GM12864 (cell line): Measurements from ENCODE around the gene POLR3GL.

Experiments
- DNase-seq: peaks from one replicate; pipeline ENCODE4 v3.0.0-alpha.2; 2011; ENCODE audit warnings: low read depth
- H3K4me3 ChIP-seq: 2 replicates; pipeline ENCODE4 v1.5.1; 2011; ENCODE audit warnings: mild to moderate bottlenecking, low read depth, low read length, control low read depth
- TF ChIP-seq, protein P1 (sequence below): IDR thresholded peaks from 2 replicates; pipeline ENCODE4 v1.5.1; 2011; ENCODE audit warnings: low read depth, mild to moderate bottlenecking, moderate library complexity, low read length, control low read depth, inconsistent platforms; ENCODE audit errors: missing control alignments

Gene POLR3GL

DNA sequence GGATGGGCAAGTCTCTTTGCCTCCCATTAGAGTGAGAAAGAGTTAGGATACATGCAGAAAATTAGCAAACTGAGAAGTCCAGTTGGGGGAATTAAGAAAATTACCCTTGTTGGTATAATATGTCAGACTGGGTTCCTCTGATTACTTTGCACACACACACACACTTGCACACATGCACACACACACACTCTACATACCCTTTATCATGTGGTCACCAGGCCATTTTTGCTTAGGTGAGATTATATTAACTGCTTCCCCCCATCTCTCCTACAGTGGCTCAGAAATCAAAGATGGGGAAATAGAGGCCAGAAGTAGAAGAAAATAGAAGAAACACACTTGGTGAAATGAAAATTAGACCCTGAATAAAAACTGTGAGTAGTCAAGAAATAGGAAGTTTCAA is 5.8 kb upstream of the POLR3GL start:
- TF ChIP-seq, protein P1, sequence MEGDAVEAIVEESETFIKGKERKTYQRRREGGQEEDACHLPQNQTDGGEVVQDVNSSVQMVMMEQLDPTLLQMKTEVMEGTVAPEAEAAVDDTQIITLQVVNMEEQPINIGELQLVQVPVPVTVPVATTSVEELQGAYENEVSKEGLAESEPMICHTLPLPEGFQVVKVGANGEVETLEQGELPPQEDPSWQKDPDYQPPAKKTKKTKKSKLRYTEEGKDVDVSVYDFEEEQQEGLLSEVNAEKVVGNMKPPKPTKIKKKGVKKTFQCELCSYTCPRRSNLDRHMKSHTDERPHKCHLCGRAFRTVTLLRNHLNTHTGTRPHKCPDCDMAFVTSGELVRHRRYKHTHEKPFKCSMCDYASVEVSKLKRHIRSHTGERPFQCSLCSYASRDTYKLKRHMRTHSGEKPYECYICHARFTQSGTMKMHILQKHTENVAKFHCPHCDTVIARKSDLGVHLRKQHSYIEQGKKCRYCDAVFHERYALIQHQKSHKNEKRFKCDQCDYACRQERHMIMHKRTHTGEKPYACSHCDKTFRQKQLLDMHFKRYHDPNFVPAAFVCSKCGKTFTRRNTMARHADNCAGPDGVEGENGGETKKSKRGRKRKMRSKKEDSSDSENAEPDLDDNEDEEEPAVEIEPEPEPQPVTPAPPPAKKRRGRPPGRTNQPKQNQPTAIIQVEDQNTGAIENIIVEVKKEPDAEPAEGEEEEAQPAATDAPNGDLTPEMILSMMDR: no peak
- no peak for DNase-seq
- H3K4me3 ChIP-seq: no peak overlapping the region

DNA sequence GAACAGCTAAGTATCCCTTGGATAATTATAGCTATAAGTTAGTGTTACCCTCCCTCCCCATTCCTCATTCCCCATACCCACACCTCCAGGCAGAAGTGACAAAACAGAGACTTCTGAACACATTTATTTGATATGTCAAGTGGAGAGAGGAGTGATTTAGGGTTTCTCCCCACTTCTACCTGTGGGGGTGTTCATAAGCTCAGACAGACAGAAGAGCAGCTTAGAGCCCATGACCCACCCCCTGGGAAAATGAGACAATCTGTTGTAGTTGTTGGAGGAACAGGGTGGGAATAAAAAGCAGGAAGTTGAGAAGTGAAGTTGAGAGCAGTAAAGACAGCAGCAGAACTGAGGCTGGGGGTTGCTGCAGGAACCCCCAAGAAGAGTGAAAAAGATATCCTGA is 5.2 kb upstream of the POLR3GL start:
- TF ChIP-seq, protein P1: no peak
- H3K4me3 ChIP-seq: no peak overlapping the region
- no peak for DNase-seq

DNA sequence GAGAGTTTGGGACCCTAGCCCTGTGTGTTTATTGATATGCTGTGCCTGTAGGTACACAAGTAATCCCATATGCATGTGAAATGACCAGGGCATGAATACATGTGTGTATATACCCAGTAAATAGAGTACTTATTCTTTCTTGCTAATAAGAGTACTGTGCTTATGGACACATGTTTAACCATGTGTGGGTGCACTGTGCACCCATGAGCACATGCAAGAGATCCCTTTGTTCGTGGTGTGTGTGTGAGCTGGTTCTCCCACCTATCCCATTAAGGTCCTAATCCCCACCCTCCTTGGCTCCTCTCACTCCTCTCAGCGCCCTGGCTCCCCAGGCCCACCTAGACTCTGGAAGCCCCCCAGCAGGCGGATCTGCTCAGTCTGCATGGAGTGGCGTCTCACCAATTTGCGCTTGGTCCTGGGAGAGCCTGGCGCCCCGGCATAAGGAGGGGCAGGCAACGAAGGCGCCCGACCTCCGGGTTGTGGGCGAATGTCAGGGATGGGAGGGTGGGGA is 4.5 kb upstream of the POLR3GL start:
- no peak for DNase-seq
- no peak overlapping the region for H3K4me3 ChIP-seq
- TF ChIP-seq, protein P1: no peak

DNA sequence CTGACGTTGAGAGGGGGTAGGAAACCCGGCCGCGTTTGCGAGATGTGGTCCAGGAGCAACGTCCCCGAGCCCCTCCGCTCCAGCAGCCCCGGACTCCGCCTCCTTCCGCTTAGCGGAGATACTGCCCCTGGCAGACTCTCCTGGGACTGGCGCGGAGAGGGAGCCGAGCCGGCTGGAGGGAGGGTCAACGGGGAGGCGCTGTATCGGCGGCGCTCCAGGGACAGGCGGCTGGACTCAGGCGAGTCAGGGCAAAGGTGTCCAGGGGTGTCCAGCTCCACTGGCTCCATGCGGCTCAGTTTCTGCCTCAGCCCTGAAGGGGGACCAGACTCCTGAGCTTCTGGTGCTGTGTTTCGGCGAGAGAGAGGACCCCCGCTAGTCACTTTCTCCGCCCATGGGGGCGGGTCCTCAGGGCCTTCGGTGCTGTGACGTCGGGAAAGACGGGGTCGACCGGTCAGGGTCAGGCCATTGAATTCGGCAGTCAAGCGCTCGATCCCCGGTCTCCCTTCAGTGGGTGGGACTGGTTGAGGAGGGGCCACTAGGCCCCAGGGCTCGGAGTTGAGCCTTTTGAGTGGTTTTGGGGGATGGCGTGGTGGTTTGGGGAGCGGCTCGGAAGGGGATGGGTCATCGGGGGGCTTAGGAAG is 3.9 kb upstream of the POLR3GL start:
- DNase-seq: no peak

DNA sequence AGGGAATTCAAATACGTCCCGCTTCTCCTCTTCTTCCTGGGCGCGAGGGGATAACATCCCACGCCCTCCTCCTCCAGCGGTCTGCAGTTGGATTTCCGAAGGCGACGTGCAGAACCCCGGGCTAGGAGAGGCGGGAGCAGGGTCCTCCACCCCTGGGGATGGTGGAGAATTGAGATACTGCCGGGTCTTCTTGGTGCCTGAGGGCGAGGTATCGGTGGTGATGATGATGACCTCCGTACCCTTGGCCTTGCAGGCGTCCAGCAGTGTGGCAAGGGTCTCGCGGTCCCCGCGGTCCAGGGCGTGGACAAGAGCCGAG is 3.4 kb upstream of the POLR3GL start:
- DNase-seq: no peak
- TF ChIP-seq, protein P1: no peak
- H3K4me3 ChIP-seq: peak overlapping the region; percentile 65

More for the DNA sequence above, 3.9 kb upstream of the POLR3GL start:
- H3K4me3 ChIP-seq: peak overlapping the region; percentile 65
- TF ChIP-seq, protein P1: peak; percentile 4

DNA sequence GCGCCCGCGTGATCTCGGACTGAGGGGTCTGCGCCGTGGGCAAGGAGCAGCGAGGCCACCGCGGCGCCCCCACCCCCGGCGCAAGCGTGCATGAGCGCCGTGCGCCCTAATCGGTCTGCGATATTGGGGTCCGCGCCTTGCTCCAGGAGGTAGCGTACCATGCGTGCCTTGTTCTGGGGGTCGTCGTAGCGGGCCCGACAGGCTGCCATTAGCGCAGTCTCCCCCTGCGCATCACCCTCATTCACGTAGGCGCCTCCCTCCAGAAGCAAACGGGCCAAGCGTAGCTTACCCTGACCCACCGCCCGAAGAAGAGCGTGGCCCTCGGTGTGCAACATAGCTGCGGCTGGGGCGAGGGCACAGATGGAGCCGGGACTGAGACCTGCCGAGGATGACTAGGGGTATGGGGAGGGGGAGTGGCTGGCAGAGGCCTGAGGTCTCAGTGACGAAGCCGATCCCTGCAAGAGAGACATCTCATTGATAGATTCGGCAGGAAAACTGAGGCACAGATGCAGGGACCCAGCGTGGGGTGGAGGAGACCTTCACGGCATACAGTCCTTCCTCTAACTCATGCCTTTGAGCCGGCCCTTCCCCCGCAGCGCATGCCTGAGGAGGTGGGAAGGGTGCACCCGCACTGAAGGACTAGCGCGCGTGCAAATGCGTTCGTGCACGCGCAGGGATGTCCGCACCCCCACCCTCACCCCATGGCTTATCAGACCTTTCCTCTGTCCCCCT is 2.9 kb upstream of the POLR3GL start:
- no peak for DNase-seq
- peak overlapping the region; percentile 65 for H3K4me3 ChIP-seq
- TF ChIP-seq, protein P1: no peak
